GM19239 (cell line): Measurements from ENCODE around the gene SETX.

ENCODE experiments used
- DNase-seq: peaks from one replicate; pipeline ENCODE4 v3.0.0; 2011; ENCODE audit warnings: low spot score; ENCODE audit not compliant: insufficient read length
- FAIRE-seq: peaks from 2 replicates; lab custom pipeline; 2011; peaks lifted over from hg19 to GRCh38; lab: Jason Lieb, UNC

Gene SETX

DNA sequence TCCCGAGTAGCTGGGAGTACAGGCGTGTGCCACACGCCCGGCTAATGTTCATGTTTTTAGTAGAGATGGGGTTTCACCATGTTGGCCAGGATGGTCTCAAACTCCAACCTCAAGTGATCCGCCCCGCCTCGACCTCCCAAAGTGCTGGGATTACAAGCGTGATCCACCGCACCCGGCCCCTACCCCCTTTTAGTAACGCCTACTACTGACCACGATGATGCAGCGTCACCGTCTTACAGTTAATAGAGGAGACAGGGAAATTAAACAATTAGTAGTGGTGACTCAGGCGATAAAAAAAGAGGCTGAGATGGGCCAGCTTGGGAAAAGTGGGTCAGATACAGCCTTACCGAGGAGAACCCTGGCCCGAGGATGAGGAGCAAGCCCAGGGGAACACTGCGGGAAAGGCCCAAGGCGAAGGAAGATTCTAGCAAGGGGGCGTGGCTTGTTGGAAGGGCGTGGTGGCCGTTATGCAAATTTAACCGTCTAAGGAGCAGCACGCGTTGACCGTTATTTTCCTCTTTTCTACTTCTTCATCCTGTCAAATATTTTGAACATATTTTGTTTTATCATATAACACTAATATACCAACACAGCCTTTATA is 1.6 kb upstream of the SETX start:
- no peak for FAIRE-seq
- DNase-seq: no peak

DNA sequence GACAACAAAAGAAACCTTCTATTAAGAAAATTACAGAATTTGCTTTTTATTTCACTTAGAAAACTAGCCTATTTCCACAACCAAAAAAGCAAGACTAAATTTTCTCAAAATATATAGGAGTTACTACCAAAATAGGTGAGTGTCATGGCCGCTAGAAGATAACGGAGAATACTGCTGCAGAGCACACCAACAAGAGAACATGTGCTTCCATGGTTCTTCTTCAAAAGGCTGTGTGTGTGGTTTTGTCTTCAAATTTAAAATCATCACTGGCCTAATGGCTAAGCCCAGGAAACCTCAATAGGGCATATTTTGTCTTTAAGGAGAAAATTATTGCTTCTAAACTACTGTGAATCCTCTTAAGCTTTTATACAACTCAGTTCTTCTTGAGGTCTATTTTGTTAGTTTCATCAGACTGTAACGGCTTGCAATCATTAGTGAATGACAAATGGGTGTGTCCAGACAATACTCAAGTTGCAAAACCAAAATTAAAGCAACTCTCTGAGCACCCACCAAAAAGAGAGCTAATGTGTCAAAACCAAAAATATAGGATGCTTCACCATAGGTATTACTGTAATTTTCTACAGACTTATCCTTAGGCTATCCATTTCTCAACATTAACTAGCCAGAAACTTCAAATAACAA is 3.3 kb downstream of the SETX start:
- FAIRE-seq (no peak), DNase-seq (no peak)

DNA sequence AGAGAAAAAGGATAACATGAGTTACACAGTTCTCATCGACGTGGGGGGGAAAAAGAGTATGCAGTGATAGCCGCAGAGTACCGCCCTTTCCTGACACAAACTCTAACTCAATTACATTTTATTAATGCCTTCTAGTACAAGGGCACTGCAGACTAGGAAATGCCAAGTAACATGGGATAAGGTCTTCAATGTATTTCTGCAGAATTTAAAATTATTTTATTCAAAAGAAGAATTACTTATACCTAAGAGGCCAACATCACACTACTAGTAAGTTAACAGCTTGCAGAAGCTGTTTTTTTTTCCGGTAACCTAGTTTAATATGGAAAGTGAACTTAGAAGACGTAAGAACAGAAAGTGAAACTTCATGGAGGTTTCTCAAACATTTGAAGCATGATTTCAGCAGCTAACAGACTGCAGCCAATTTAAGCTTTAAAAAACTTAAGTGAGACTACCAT is 3.9 kb downstream of the SETX start:
- FAIRE-seq (peak; percentile 95), DNase-seq (peak; percentile 37)

DNA sequence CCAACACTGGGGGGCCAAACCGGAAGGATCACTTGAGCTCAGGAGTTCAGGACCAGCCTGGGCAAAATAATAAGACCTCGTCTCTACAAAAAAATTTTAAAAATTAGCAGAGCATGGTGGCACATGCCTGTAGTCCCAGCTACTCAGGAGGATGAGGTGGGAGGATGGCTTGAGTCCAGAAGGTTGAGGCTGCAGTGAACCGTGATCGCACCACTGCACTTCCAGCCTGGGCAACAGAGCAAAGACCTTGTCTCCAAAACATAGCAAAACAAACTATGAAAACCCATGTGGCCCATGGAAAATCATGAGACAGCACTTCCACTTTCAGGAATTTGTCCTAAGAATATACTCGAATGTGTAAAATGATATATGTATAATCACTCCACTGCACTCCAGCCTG is 6.1 kb downstream of the SETX start:
- FAIRE-seq: no peak
- no peak for DNase-seq

DNA sequence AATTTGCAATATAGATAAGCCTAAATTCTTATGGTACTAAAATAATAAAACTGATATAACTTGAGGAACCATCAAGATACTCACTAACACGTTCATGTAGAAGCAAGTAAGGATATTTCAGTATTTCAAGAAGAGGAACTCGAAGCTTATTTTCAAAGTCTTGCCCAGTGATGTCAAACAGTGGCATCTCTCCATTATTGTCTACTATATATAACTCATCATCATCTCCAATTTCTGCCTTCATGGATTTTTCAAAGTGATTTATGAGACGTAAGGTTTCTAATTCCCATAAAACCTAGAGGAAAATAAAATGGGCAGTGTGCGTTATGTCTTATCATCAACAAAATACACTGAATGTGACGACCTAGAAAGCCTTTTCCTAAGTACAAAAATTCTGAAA is 8.6 kb downstream of the SETX start:
- no peak for DNase-seq

DNA sequence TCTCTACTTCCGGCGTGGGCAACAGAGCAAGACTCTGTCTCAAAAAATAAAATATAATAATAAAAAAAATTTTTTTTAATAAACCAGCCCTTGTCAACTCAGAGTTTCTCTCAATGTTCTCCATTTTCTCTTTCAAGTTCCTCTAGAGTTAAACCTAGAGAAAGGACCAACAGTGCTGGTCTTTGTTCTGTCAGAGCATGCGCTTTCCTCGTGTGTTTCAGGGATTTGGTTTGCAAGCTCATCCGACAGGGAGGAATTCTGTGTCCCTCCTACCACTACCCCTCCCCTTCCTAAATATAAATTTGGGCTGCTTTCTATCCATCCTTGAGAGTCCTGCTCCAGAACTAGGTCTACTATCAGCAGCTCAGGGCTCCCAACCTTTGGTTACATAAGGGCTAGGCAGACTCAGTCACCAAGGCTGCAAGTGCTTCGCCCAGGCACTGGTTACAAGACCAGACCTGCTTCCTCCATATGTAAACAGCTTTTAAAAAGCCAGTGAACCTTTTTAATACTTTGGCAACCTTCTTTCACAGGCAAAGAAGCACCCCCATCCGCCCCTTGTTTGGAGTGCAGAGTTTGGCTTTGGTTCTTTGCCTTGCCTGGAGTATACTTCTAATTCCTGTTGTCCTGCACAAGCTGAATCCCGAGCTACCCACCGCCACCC is 13.5 kb downstream of the SETX start:
- FAIRE-seq (no peak), DNase-seq (no peak)

More for the DNA sequence above, 8.6 kb downstream of the SETX start:
- FAIRE-seq: no peak

DNA sequence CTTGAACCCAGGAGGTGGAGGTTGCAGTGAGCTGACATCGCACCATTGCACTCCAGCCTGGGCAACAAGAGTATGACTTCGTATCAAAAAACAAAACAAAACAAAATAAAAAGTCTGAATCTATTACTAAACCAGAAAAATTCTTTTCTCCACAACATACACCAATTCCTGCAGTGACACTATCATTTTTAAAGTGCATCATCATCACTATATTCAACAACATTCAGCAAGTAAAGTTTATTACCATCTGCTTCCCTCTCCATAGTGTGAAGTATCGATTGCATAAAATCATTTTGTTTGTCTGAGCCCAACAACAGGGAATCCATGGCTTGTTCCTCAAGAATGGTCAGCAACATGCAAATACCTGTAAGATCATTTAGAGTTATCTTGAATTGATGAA is 20.4 kb downstream of the SETX start:
- no peak for FAIRE-seq
- DNase-seq: no peak

DNA sequence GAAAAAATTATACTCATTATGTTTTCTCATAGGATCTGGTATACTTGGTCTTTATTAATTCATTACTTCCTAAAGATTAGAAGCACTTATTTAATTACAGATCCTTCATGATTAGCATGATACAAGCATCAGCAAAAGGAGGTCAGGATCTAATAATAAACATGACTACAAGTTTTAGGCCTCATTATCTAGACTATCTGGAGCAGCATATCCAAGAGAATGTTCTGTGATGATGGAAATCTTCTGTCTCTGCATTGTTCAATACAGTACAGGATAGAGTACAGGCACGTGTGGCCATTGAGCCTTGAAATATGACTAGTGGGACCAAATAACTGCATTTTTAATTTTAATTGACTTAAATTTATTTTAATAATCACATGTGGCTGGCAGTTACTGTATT is 21.2 kb downstream of the SETX start:
- FAIRE-seq: no peak

DNA sequence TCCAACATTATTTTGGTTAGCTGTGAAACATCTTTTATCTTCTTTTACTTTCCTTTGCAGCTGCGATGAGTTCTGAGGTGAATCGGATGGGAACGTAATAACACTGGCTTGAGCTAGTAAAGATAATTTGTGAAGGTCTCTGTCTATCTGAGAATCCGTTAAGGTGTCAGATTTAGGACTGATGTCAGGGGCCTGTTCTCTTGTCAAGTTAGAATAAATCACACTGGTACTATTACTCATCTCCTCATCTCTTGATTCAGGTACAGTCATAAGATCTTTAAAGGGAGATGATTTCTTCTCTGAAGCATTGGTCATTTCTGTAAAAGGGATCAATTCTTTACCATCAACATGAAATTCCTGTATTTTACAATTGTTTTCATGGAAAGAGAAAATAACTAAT is 26.2 kb downstream of the SETX start:
- FAIRE-seq: peak; percentile 11

More for the DNA sequence above, 21.2 kb downstream of the SETX start:
- no peak for DNase-seq

DNA sequence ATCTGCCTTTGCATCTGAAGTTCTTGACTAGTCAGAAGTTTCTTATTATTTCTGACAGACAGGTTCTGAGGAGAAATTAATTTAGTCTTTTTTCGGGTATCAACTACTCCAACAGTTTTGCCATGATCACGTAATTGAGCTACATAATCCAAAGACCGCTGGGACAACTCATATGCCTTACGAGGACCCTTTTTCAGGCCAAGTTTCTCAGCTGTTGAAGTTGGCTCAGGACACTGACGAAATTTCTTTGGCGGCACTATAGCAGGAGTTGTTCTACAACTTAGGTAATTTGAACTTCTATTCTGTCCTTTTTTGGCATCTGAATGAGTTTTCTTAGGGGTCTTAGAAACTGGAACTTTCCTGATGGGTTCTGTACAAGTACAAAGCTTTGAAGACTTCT is 27.2 kb downstream of the SETX start:
- DNase-seq: no peak
- no peak for FAIRE-seq

More for the DNA sequence above, 26.2 kb downstream of the SETX start:
- DNase-seq: no peak

DNA sequence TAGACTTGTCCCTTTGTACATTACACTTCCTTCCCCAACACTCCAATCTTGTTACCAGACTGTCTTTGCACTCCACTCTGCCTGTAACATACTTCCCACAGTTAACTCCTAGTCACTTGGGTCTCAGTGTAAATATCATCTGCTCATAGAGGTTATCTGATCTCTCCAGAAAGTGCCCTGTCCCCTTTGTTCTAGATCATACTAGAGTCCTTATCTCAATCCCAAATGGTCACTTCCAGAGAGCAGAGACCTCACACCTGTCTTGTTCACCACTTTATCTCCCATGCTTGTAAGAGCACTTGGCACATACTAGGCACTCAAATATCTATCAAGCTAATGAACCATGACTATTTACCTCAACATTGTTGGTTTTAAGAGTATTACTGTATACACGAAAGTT is 30.4 kb downstream of the SETX start:
- FAIRE-seq: no peak

DNA sequence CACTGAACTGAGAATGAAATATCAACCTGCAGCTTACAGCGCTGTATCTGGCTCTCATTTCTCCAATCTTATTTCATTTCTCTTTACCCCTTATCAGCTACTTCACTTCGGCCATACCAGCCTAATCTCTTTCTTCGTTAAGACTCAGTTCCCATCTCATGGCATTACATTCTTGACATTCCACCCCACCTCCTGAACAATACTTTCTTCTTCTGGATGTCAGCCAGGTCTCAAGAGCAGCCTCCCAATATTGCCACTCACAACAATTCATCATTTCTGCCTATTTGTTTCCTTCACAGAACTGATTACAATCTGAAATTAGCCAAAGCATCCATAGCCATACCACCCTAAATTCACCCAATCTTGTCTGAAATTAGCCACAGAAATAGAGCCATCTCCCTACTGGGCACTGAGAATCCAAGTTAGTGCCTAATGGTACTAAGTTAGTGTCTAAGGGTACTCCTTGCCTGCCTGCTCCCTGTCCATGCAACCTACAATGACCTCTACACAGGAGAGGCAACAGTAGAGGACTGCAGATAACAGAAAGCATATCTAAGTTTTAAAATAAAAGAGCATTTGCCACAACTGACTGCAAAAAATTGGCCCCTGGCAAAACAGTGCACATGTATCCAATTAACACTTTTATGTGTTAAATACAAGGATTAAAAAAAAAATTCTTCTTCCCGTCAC is 35.2 kb downstream of the SETX start:
- FAIRE-seq (no peak), DNase-seq (no peak)

More for the DNA sequence above, 30.4 kb downstream of the SETX start:
- DNase-seq: no peak

DNA sequence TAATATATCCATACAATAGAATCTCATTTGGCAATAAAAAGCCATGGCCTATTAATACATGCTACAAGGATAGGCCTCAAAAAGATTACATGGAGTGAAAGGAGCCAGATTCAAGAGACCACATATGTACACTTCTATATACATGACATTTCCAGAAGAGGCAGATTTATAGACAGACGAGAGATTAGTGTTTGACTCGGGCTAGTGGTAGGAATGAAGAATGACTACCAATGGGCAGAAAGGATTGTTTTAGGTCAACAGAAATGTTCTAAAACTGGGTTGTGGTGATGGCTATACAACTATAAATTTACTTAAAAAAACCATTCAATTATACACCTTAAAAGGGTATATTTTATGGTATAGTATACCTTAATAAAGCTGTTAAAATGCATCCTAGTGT is 41.9 kb downstream of the SETX start:
- no peak for DNase-seq
- FAIRE-seq: no peak

DNA sequence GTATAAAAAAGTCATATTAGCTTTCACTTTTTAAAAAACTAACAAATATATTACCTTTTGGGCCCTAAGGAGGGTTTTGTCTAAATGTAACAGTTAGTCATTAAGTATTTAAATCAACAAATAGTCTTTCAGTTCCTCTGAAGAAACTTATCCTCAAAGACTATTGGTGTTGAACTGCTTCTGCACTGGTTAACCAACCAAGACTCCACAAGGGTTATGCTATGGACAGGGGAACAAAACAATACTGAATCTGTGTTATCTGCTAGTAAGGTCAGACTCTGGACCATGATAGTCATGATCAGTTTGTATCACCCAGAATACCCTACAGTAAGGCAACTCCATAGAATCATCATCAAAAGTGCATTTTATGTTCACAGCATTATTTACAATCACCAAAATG is 42.4 kb downstream of the SETX start:
- no peak for DNase-seq
- no peak for FAIRE-seq

DNA sequence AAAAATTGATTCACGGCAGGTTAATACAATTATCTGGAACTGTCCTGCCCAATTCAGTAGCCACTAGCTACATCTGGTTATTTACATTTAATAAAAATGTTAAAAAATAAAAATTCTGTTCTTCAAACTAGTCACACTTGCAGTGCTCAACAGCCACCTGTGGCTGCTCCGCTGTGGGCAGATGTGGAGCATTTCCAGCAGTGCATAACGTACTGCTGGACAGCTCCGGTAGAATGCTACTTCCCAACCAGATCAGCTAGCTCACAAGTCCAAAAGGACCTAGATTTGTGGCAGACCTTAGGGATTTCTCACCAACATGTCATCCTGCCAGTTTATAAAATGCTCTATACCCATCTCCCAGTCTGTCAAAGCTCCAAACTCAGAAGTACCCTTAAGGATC is 42.8 kb downstream of the SETX start:
- no peak for DNase-seq
- no peak for FAIRE-seq

DNA sequence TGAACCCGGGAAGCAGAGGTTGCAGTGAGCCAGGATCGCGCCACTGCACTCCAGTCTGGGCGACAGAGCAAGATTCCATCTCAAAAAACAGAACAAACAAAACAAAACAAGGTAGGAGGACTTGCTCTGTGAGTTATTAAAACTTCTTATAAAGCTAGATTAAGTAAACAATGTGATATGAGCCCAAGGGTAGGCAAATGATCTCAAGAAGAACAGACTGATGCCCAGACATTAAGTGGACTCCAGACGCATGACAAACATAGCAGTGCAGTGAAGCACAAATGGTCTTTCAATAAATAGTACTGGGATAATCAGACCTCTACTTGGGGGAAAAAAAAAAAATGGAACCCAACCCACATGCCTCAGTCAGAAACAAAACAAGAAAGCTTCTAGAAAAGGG is 45.7 kb downstream of the SETX start:
- DNase-seq (no peak), FAIRE-seq (no peak)

DNA sequence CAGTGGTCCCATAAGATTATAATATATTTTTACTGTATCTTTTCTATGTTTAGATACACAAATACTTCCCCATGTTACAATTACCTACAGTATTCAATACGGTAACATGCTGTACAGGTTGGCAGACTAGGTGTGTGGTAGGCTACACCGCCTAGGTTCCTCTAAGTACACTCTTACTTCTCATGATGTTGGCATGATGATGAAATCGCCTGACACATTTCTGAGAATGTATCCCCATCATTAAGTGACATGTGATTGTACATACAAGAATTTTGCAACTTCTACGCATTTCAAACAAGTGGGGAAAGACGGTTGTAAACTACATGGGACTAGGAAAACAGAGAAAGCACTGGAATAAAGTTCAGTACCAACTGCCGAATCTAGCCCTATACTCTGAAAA is 53.3 kb downstream of the SETX start:
- FAIRE-seq (no peak), DNase-seq (no peak)

DNA sequence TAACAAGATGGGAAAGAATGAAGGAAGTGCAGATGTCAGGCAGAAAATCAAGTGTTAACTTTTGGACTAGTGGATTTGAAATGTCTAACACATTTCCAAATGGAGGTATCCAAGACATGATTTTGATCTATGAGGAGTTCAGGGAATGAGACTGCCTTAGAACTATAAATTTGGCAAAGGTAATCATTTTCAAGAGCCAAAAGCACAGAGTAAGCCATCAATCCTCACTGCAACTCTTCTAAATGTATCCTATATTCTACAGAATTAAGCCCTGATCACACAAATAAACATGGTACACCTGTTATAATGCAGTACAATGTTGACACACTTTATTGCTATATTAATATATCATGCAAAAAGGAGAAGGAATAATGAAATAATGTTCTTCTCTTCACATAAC is 55.6 kb downstream of the SETX start:
- FAIRE-seq: no peak
- no peak for DNase-seq

DNA sequence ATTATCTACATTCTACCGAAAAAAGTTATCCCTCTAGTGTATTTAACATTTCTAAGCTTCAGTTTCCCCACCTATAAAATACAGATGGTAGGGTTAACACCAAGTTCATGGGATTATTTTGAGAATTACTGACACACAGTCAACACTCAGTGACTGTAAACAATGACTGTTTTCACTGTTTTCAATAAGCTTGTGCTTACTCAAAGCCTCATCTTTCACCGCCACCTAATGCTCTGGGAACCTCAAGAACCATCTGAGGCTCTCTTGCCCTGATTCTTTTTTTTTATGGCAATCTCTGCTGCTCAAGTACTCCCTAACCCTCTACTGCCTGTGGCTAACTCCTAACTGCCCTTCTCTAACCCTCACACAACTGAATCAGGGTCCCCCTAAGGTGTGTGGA is 59.6 kb downstream of the SETX start:
- FAIRE-seq (no peak), DNase-seq (no peak)

DNA sequence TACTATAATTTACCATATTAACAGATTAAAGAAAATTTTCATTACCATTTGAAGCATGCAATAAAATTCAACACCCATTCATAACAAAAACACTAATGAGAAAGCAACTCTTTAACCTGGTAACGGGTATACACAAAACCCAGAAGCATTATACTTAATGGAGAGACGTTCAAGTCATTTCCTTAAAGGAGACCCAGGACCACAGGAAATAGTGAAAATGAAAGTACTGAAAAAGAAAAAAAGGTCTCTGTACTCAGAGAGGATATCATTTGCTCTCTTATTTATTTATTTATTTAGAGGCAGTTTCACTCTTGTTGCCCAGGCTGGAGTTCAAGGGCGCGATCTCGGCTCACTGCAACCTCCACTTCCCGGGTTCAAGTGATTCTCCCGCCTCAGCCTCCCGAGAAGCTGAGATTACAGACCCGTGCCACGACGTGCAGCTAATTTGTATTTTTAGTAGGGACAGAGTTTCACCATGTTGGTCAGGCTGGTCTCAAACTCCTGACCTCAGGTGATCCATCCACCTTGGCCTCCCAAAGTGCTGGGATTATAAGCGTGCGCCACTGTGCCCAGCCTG is 61.6 kb downstream of the SETX start:
- DNase-seq (no peak), FAIRE-seq (peak; percentile 56)

DNA sequence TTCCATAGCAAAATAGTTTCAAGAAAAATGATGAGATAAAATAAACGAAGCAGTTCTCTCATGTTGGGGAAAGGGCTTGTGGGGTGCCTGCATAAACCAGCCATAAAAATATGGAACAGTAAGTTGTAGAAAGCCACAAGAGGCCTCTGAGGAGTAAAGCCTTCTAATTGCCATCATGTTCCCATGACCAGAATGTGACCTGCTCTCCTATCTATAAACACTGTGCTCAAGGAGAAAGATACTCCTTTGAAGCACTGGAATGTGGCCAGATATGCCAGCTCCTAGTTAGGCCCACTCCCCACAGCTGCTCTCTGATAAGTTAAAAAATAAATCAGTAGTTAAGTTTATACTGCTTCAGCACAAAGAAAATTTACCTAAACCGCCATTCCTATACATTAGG is 65.8 kb downstream of the SETX start:
- DNase-seq: no peak
- no peak for FAIRE-seq
